NCI-H2029 (cell line): ENCODE results near the gene KLF16.
A peak's percentile ranks its signal among the peaks of the same experiment; 100 is the strongest.
"Not testable (repeated sequence)": the region's sequence is repeated elsewhere in the genome, so short reads cannot be mapped to it uniquely, and the experiment has no call there.

Experiments
- DNase-seq: peaks from one replicate; lab custom pipeline; 2025; lab: John Stamatoyannopoulos, UW

KLF16 gene

GRCh38 chr19:1884291-1884718, 20.9 kb upstream of the KLF16 start:
- no peak for DNase-seq

DNA sequence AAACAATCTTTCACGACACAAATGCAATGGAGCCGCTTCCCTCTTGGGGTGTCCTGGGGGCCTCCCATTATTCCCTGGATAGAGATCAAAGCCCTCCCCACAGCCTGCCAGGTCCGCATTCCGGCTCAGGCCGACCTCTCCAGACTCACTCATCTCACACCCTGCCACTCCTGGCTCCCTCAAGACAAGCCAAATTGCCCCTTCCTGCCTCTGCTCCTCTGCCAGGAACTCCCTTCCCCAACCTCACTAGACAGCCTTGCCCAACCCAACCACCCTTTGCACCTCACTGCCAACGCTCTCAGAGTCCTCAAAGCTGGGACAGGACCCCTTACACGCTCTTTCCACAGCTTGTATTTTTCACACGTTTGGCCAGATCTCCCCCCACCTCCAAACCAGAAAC, 20.4 kb upstream of the KLF16 start:
- DNase-seq, result no peak

GRCh38 chr19:1882786-1883692, 19.7 kb upstream of the KLF16 start:
- DNase-seq, result no peak

DNA sequence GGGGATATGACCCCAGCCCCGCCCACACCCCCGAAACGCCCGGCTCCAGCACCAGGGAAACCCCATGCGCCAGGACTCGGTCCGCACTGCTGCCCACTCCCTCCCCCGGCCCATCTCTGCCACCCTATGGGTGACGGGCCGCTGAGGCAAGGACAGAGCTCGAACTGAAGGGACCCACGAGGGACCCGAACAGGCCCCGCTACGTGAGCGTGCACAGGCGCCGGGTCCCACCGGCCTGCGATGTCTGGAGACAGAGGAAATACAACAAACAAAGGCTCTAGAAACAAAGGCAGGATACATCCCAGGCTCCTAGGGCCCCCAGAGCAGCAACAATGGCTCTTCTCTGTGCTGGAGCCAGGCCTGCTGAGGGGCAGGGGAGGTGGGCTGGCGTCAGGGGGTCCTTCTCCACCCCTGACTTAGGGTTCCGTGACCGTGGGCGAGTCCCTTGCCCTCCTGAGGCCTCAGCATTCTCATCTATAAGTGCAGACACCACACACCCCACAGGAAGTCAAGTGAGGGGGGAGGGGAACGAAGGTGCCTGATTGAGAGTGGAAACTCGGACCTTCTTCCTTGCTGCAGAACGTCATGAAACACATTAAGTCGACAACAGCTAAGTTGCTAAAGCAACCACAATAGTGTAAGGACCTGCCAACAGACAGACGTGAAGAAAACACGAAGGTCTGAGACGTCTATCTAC, 18.9 kb upstream of the KLF16 start:
- no peak for DNase-seq

- DNase-seq, result not testable (repeated sequence)
Measured at GRCh38 chr19:1881393-1882088, 18.2 kb upstream of the KLF16 start.

DNA sequence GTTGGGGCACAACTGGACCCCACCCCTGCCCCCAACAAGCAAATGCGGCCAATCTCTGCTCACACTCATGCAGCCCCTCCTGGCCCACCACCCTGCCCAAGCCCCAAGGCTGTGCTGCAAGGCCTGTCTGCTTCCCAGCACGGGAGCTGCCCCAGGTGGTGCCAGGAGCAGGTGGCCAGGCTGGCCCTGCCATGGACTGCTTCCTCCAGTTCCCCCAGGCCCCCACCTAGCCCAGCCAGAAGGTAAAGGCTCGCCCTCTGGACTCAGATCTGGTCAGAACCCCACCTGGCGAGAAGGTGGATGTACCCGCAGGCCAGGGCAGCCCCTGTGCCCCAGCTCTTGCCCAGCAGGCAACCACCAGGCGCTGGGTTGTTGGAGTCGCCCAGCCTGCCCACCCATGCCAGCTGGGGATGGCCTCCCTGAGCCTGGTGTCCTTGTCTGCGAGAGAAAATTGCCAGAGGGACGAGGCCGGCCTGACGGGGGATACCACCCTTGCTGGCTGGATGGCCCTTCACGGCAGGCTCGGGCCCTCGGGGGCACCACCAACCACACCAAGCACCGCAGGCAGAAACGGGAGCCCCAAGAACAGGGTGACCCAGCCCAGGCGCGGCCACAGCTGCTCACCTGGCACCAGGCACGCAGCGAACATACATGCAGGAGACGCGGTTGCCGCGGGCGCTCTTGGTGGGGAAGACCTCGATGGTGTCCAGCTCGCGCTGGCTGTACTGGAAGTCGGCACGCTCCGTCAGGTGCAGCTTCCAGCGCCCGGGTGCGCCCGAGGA, 17.4 kb upstream of the KLF16 start:
- no peak for DNase-seq

DNA sequence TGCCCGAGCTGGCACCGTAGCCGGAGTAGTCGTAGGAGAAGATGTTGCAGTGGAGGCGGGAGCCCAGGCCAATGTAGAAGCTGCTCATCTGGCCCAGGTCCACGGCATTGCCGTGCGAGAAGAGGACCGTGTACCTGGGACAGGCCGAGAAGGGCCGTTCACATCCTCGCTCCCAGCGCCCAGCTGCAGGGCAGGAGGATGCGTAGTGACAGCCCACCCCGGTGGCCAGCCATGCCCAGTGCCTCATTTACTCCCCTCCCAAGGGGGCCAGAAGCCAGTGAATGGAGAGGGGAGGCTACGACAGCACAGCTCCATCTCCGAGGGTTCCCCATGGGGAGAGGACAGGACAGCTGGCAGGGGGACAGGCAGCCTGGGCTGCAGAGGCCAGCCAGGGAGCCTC, 16.6 kb upstream of the KLF16 start:
- not testable (repeated sequence) for DNase-seq

DNA sequence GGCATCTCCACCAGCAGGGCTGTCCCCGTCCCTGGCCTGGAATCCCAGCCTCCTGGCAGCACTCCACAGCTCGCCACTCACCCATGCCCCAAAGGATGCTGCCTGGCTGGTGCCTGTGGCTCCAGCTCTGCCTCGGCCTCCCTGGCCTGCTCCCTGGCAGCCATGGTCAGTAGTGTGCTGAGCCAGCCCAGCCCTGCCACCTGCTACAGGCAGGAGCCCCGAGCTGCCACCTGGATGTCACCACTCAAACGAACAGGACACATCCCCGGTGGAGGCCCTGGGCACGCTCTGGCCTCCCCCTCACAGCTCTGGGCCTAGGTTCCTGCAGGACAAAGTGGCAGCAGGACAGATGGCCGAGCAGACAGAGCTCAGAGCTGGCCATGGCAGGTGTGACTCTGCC, 15.2 kb upstream of the KLF16 start:
- DNase-seq, result not testable (repeated sequence)

DNA sequence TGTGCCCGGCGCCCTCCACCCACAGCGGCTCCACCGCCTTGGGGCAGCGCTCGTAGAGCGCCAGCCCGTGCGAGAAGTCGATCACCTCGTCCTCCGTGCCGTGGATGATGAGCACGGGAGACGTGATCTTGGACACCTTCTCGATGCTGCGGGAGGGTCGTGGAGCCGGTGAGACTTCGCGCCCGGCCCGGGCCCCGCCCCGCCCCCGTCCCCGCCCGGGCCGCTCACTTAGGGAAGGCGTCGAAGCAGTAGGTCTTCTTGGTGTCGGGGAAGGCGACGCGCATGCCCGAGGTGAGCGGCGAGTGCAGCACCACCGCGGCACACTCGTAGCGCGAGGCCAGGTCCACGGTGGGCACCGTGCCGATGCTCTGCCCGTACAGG, 13.9 kb upstream of the KLF16 start:
- DNase-seq, result not testable (repeated sequence)

GRCh38 chr19:1876496-1877279, 13.3 kb upstream of the KLF16 start:
- not testable (repeated sequence) for DNase-seq

DNA sequence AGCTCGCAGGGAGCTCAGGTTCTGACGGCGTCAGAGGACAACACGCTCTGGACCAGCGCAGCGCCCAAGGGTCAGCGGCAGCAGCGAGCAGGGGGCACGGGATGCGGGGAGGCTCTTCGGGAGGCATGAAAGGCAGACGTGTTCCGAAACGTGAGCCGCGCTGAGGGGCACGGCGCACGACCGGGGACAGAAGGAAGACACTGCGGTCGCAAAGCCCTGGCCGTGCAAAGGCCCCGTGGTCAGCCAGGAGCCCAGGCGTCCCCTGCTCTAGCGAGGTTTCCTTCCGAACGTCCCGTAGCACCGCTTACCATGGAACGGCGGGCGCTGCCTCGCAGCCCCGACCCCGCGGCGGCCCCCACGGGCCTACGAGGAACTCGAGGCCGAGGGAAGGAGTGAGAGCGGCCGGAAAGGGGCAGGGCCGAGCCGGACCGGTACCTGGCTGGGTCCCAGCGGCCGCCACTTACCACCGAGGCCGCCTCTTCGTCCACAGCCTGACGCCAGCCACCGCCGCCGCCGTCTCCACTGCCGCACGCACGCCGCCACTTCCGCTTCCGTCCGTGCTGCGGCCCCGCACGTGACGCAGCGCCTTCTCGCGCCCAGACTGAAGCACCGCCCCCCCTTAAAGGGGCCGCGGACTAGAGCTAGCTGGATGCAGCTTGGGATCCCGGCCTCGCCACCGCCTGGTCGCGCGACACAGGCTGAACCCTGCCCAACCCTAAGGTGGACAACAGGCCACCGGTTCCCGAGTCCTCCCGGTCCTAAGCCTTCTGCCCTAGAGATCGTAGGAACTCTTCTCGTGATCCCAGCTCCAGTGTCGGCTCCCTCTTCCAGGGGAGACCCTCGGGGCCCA, 12.5 kb upstream of the KLF16 start:
- peak; percentile 94 for DNase-seq

GRCh38 chr19:1875265-1875645, 11.9 kb upstream of the KLF16 start:
- not testable (repeated sequence) for DNase-seq

DNA sequence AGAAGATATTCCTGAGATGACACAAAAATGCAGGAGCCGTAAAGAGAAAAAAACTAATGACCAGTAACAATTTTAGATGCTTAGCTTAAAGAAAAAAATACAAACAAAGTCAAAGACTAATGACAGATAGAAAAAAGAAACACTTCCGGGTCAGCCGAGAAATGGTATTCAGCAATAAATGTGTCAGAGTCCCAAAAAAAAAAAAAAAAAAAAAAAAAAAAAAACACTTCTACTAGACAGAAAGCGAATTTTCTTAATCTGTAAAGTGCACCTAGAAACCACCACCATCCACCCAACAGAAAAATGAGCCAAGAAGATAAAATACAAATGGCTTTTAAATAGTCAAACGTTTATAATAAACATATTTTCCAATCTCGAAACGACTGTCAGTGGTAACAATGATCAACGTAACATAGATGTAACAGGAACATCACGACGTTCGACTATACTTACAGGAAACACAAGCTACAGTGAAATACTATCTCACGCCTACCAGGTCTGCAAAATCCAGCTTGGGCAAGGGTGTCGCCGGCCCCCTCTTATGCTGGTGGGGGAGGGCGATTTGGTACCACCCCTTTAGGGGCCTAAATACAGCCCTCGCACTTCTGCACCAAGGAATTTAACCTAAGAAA, 11.3 kb upstream of the KLF16 start:
- DNase-seq, result peak; percentile 53

- peak; percentile 82 for DNase-seq
Measured at GRCh38 chr19:1873524-1874473, 10.4 kb upstream of the KLF16 start.

GRCh38 chr19:1872807-1873523, 9.6 kb upstream of the KLF16 start:
- DNase-seq, result no peak

GRCh38 chr19:1871630-1872029, 8.3 kb upstream of the KLF16 start:
- DNase-seq, result no peak

- no peak for DNase-seq
Measured at GRCh38 chr19:1871140-1871597, 7.8 kb upstream of the KLF16 start.

DNA sequence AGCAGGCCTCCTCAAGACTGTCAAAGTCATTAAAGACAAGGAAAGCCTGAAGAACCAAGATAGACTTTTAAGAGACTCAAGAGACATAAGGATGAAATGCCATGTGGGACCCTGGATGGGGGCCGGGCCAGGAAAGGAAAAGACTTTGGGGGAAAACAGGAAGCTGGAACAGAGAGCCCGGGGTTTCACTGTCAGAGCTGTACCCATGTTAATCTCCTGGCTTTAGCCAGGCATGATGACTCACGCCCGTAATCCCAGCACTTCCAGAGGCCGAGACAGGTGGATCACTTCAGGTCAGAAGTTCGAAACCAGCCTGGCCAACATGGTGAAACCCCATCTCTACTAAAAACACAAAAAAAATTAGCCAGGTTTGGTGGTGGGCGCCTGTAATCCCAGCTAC, 5.6 kb upstream of the KLF16 start:
- no peak for DNase-seq
